Measurements from ENCODE around the gene SYDE2. TPM values are rescaled to one million over a fixed set of nuclear protein-coding genes. Genes with fewer than 3 reads are reported as not detected.
"Not testable (repeated sequence)": the region's sequence is repeated elsewhere in the genome, so short reads cannot be mapped to it uniquely, and the experiment has no call there.

Gene SYDE2
- total and polyA plus RNA-seq, 2 experiments from 2014 or later, result 5.5 to 14.9 TPM

DNA sequence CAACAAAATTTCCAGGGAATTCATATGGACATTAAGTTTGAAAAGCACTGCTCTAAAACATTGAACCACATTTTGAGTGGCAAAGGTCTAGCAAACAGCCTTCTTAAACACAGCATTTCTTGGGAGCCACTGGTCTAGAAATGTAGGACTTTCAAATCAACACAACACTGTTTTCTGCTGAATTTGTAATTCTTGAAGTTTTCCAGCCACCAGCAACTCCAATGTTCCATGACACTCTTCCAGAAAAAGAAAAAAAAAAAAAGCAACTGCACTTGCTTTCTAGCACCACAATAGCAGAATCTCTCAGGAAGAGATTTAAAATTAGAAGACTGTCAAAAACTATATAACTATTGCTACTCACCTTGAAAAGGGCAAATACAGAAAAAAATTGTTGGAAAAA lies 4.5 kb downstream of the SYDE2 start:
- Histone ChIP-seq H4K20me1 (ENCODE audit: insufficient read depth, poor library complexity, severe bottlenecking) (peaks cover 9% of the 10 kb centered on the region), H2AFZ (no peak overlapping the region), H3K9me2 (replicated peaks; ENCODE audit: insufficient read depth) (no peaks in the 10 kb centered on the region), H3K4me3 (no peak overlapping the region), H3K9me3 (ENCODE audit: low read depth) (no peaks in the 10 kb centered on the region), H3K79me2 (peaks cover 85% of the 10 kb centered on the region), H3K27me3 (no peaks in the 10 kb centered on the region), H3K27ac (no peak overlapping the region), H3K36me3 (replicated peaks; ENCODE audit: insufficient read depth, low read depth) (no peaks in the 10 kb centered on the region), H3K4me2 (peak overlapping the region; percentile 76), H3K4me1 (ENCODE audit: insufficient read depth) (peaks cover 27% of the 10 kb centered on the region)
- TF ChIP-seq, protein P1, sequence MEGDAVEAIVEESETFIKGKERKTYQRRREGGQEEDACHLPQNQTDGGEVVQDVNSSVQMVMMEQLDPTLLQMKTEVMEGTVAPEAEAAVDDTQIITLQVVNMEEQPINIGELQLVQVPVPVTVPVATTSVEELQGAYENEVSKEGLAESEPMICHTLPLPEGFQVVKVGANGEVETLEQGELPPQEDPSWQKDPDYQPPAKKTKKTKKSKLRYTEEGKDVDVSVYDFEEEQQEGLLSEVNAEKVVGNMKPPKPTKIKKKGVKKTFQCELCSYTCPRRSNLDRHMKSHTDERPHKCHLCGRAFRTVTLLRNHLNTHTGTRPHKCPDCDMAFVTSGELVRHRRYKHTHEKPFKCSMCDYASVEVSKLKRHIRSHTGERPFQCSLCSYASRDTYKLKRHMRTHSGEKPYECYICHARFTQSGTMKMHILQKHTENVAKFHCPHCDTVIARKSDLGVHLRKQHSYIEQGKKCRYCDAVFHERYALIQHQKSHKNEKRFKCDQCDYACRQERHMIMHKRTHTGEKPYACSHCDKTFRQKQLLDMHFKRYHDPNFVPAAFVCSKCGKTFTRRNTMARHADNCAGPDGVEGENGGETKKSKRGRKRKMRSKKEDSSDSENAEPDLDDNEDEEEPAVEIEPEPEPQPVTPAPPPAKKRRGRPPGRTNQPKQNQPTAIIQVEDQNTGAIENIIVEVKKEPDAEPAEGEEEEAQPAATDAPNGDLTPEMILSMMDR (IDR thresholded peaks at IDR 0.05; ENCODE audit: poor library complexity), result no peak
- TF ChIP-seq EZH2phosphoT487 (IDR thresholded peaks at IDR 0.05; ENCODE audit: low read depth, severe bottlenecking, unreplicated experiment), result no peak
- no peak for TF ChIP-seq EZH2 (IDR thresholded peaks at IDR 0.05; ENCODE audit: borderline replicate concordance)
- no peak for DNase-seq (ENCODE audit: low spot score)

DNA sequence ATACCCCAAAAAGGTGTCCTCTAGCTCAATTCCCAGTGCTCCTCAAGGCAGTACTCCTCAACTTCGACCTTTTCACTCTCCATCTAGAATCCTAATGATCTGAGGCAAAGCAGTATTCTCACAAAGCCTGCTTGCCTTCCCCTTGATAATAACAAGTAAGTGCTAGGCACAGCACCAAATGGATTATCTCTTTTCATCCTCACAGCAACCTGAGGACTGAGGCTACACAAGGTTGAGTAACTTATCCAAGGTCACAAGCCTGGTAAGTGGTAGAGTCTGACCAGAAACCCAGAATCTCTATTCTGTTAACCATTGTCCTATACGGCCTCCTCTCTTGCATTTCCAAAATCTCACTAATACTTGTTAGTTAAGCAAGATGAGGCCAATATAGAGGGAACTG lies 5.1 kb downstream of the SYDE2 start:
- H3K4me2 ChIP-seq, result peak overlapping the region; percentile 76
- H2AFZ ChIP-seq, result no peak overlapping the region
- peaks cover 87% of the 10 kb centered on the region for H3K79me2 ChIP-seq
- H3K4me1 ChIP-seq (ENCODE audit: insufficient read depth), result peaks cover 27% of the 10 kb centered on the region
- H3K27ac ChIP-seq, result no peak overlapping the region
- no peak overlapping the region for H3K4me3 ChIP-seq
- no peaks in the 10 kb centered on the region for H3K36me3 ChIP-seq (replicated peaks; ENCODE audit: insufficient read depth, low read depth)
- H4K20me1 ChIP-seq (ENCODE audit: insufficient read depth, poor library complexity, severe bottlenecking), result peaks cover 9% of the 10 kb centered on the region
- no peaks in the 10 kb centered on the region for H3K9me2 ChIP-seq (replicated peaks; ENCODE audit: insufficient read depth)
- H3K27me3 ChIP-seq, result no peaks in the 10 kb centered on the region
- WGBS (ENCODE audit: low lambda C conversion rate, missing lambda C conversion rate), result 75% methylated on average over 2 of the region's 2 CpGs
- DNase-seq (ENCODE audit: low spot score), result no peak
- no peaks in the 10 kb centered on the region for H3K9me3 ChIP-seq (ENCODE audit: low read depth)
- TF ChIP-seq EZH2phosphoT487 (IDR thresholded peaks at IDR 0.05; ENCODE audit: low read depth, severe bottlenecking, unreplicated experiment) (no peak), EZH2 (IDR thresholded peaks at IDR 0.05; ENCODE audit: borderline replicate concordance) (no peak)
- TF ChIP-seq, protein P1 (IDR thresholded peaks at IDR 0.05; ENCODE audit: poor library complexity), result no peak

DNA sequence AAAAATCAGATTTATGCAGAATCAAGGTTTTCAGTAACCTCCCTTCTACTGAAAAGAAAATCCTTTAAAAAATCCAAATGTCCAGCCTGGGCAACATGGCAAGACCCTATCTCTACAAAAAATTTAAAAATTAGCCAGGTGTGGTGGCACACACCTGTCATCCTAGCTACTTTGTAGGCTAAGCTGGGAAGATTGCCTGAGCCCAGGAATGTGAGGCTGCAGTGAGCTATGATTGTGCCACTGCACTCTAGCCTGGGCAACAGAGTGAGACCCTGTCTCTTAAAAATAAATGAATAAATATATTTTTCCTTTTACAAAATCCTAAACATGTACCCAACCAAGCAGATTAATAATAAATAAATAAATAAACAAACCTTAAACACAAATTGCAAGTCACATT lies 8.7 kb downstream of the SYDE2 start:
- Histone ChIP-seq H3K4me1 (ENCODE audit: insufficient read depth) (peaks cover 14% of the 10 kb centered on the region), H3K79me2 (peaks cover 73% of the 10 kb centered on the region)
- not testable (repeated sequence) for H4K20me1 ChIP-seq (ENCODE audit: insufficient read depth, poor library complexity, severe bottlenecking); H3K27me3 ChIP-seq; DNase-seq (ENCODE audit: low spot score); H3K27ac ChIP-seq; H3K9me2 ChIP-seq (replicated peaks; ENCODE audit: insufficient read depth); H3K4me2 ChIP-seq; H3K36me3 ChIP-seq (replicated peaks; ENCODE audit: insufficient read depth, low read depth); H3K4me3 ChIP-seq; H2AFZ ChIP-seq; H3K9me3 ChIP-seq (ENCODE audit: low read depth)

DNA sequence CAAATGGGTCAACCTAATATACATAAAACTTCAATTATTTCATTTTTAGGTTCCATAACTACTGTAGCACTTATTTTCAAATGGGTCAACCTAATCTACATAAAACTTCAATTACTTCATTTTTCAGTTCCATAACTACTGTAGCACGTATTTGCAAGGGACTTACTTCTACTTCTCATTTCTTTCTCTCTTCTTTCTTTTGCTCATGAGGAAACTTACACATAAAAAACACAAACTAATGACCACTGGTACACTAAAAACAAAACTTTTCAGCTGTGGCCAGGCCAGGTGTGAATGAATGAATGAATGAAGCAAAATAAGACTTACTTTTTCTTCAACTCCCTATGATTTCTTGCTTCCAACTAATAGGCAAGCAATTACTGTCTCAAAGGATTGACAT lies 11.7 kb downstream of the SYDE2 start:
- TF ChIP-seq EZH2 (IDR thresholded peaks at IDR 0.05; ENCODE audit: borderline replicate concordance) (no peak), EZH2phosphoT487 (IDR thresholded peaks at IDR 0.05; ENCODE audit: low read depth, severe bottlenecking, unreplicated experiment) (no peak)
- TF ChIP-seq, protein P1 (IDR thresholded peaks at IDR 0.05; ENCODE audit: poor library complexity), result no peak

More for the DNA sequence above, 11.7 kb downstream of the SYDE2 start:
- Histone ChIP-seq H3K4me2 (no peak overlapping the region), H2AFZ (no peak overlapping the region), H3K9me3 (ENCODE audit: low read depth) (no peaks in the 10 kb centered on the region), H3K4me1 (ENCODE audit: insufficient read depth) (no peaks in the 10 kb centered on the region), H3K27ac (no peak overlapping the region), H3K36me3 (replicated peaks; ENCODE audit: insufficient read depth, low read depth) (no peaks in the 10 kb centered on the region), H3K9me2 (replicated peaks; ENCODE audit: insufficient read depth) (no peaks in the 10 kb centered on the region), H3K27me3 (no peaks in the 10 kb centered on the region), H3K79me2 (peaks cover 46% of the 10 kb centered on the region), H4K20me1 (ENCODE audit: insufficient read depth, poor library complexity, severe bottlenecking) (no peaks in the 10 kb centered on the region), H3K4me3 (no peak overlapping the region)
- DNase-seq (ENCODE audit: low spot score), result no peak
- WGBS (ENCODE audit: low lambda C conversion rate, missing lambda C conversion rate), result 97% methylated on average over 1 of the region's 1 CpG

Data from hepatocyte (in vitro differentiated cells).